Peyer's patch (tissue), 4 donors: Measurements from ENCODE around the gene CALD1.

ENCODE experiments used
- POLR2A ChIP-seq, 2 donors: fragments of 450-650 bp; IDR thresholded peaks; one replicate each; pipeline ENCODE4 v1.5.1; 2017; ENCODE audit warnings: antibody characterized with exemption in 2 of 2, mild to moderate bottlenecking in 2 of 2, moderate library complexity in 2 of 2
- TF ChIP-seq, protein P1 (sequence below), 6 experiments: fragments of 450-650 bp in 4 of 6; fragments of 200-600 bp in 2 of 6; sonication (generic) in 1 of 6; IDR thresholded peaks; one replicate each; pipeline ENCODE4 v1.5.1; 2017 to 2019; ENCODE audit warnings: antibody characterized with exemption in 6 of 6, mild to moderate bottlenecking in 3 of 6, moderate library complexity in 1 of 6

DNA sequence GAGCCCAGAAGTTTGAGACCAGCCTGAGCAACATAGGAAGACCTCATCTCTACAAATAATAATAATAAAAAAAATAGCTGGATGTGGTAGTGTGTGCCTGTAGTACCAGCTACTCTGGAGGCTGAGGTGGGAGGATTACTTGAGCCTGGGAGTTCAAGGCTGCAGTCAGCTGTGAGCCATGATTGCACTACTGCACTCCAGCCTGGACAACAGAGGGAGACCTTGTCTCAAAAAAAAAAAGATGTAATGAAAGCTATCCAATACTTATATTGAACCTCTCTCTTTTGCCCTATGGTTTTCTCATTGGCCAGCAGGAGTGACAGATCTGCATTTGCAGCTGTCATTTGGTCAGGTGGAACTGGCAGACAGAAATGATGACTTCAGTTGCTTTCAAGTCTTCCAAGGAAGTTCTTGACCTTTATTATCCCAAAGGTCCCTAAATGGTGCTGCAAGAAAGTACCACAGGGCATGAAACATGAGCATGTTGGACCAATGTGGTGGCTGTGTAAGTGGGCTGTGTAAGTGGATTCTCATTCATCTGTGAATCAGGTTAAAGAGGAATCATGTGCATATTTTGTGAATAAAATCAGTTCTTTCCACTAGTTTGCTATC is 99.4 kb downstream of the CALD1 start:
- TF ChIP-seq, protein P1, sequence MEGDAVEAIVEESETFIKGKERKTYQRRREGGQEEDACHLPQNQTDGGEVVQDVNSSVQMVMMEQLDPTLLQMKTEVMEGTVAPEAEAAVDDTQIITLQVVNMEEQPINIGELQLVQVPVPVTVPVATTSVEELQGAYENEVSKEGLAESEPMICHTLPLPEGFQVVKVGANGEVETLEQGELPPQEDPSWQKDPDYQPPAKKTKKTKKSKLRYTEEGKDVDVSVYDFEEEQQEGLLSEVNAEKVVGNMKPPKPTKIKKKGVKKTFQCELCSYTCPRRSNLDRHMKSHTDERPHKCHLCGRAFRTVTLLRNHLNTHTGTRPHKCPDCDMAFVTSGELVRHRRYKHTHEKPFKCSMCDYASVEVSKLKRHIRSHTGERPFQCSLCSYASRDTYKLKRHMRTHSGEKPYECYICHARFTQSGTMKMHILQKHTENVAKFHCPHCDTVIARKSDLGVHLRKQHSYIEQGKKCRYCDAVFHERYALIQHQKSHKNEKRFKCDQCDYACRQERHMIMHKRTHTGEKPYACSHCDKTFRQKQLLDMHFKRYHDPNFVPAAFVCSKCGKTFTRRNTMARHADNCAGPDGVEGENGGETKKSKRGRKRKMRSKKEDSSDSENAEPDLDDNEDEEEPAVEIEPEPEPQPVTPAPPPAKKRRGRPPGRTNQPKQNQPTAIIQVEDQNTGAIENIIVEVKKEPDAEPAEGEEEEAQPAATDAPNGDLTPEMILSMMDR (IDR thresholded peaks at IDR 0.05) = no peak
- no peak for TF ChIP-seq POLR2A (IDR thresholded peaks at IDR 0.05)
